HCT116 (cell line): ENCODE data around the gene EIPR1.

ENCODE experiments used
- ELF1 ChIP-seq: IDR thresholded peaks from 2 replicates; pipeline ENCODE4 v1.6.1; 2012; ENCODE audit warnings: low read depth, borderline replicate concordance
- JUND ChIP-seq: IDR thresholded peaks from 2 replicates; pipeline ENCODE4 v1.6.1; 2012
- MAX ChIP-seq: IDR thresholded peaks from 2 replicates; pipeline ENCODE4 v1.6.1; 2012
- POLR2A ChIP-seq: IDR thresholded peaks from 2 replicates; pipeline ENCODE4 v1.7.0; 2011; ENCODE audit warnings: borderline replicate concordance; ENCODE audit not compliant: insufficient read depth, insufficient read length; ENCODE audit errors: extremely low read depth
- POLR2AphosphoS5 ChIP-seq: IDR thresholded peaks from 2 replicates; pipeline ENCODE4 v1.6.1; 2011; ENCODE audit warnings: mild to moderate bottlenecking, low read depth, low read length, moderate library complexity
- ZNF274 ChIP-seq: fragments of 200-500 bp; sonication (Bioruptor generic); IDR thresholded peaks from 2 replicates; pipeline ENCODE4 v1.6.1; 2014; ENCODE audit warnings: mild to moderate bottlenecking, low read depth, low read length, inconsistent platforms
- TF ChIP-seq, protein P1 (sequence below), 3 experiments: fragments of 200-600 bp in 1 of 3; sonication (generic) in 1 of 3; IDR thresholded peaks in 2 of 3; conservative IDR thresholded peaks in 1 of 3; 2 replicates each; pipeline ENCODE4 v1.5.1; 2012 to 2017; ENCODE audit warnings: low read depth in 2 of 3, low read length in 2 of 3, antibody characterized with exemption in 1 of 3, borderline replicate concordance in 1 of 3, control low read depth in 1 of 3, mild to moderate bottlenecking in 1 of 3, mixed read lengths in 1 of 3, mixed run types in 1 of 3, moderate library complexity in 1 of 3; ENCODE audit not compliant: insufficient read depth in 1 of 3
- TF ChIP-seq, protein P2 (sequence below): IDR thresholded peaks from 2 replicates; pipeline ENCODE4 v1.6.1; 2011; ENCODE audit warnings: mild to moderate bottlenecking, low read length, moderate library complexity; ENCODE audit not compliant: insufficient replicate concordance; ENCODE audit errors: extremely low read depth

GRCh38 chr2:3242747-3243369 is 134.8 kb downstream of the EIPR1 start:
- TF ChIP-seq POLR2AphosphoS5: no peak
- TF ChIP-seq MAX: no peak
- TF ChIP-seq, protein P1, sequence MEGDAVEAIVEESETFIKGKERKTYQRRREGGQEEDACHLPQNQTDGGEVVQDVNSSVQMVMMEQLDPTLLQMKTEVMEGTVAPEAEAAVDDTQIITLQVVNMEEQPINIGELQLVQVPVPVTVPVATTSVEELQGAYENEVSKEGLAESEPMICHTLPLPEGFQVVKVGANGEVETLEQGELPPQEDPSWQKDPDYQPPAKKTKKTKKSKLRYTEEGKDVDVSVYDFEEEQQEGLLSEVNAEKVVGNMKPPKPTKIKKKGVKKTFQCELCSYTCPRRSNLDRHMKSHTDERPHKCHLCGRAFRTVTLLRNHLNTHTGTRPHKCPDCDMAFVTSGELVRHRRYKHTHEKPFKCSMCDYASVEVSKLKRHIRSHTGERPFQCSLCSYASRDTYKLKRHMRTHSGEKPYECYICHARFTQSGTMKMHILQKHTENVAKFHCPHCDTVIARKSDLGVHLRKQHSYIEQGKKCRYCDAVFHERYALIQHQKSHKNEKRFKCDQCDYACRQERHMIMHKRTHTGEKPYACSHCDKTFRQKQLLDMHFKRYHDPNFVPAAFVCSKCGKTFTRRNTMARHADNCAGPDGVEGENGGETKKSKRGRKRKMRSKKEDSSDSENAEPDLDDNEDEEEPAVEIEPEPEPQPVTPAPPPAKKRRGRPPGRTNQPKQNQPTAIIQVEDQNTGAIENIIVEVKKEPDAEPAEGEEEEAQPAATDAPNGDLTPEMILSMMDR (IDR thresholded peaks at IDR 0.05 in 2 of 3, conservative IDR thresholded peaks at IDR 0.05 in 1 of 3; ENCODE audit: borderline replicate concordance in 1 of 3, insufficient read depth in 1 of 3, low read depth in 2 of 3, low read length in 2 of 3): no peak
- TF ChIP-seq POLR2A: no peak
- TF ChIP-seq, protein P2, sequence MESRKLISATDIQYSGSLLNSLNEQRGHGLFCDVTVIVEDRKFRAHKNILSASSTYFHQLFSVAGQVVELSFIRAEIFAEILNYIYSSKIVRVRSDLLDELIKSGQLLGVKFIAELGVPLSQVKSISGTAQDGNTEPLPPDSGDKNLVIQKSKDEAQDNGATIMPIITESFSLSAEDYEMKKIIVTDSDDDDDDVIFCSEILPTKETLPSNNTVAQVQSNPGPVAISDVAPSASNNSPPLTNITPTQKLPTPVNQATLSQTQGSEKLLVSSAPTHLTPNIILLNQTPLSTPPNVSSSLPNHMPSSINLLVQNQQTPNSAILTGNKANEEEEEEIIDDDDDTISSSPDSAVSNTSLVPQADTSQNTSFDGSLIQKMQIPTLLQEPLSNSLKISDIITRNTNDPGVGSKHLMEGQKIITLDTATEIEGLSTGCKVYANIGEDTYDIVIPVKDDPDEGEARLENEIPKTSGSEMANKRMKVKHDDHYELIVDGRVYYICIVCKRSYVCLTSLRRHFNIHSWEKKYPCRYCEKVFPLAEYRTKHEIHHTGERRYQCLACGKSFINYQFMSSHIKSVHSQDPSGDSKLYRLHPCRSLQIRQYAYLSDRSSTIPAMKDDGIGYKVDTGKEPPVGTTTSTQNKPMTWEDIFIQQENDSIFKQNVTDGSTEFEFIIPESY: no peak
- no peak for TF ChIP-seq ELF1
- no peak for TF ChIP-seq JUND
- TF ChIP-seq ZNF274: no peak
